ENCODE results near the gene MAP3K10. TPM values are rescaled to one million over a fixed set of nuclear protein-coding genes. Genes with fewer than 3 reads are reported as not detected.

MAP3K10 gene
- total RNA-seq, 4 donors from 2014 or later = 10.8 to 19.5 (median 11.9) TPM

DNA sequence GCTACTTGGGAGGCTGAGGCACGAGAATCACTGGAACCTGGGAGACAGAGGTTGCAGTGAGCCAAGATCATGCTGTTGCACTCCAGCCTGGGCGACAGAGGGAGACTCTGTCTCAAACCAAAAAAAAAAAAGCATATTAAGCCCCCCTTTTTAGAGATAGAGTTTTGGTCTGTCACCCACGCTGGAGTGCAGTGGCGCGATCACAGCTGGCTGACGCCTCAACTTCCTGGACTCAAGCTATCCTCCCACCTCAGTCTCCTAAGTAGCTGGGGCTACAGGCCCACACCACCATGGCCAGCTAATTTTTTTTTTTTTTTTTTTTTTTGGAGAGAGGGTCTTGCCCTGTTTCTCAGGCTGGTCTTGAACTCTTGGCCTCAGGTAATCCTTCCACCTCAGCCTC lies 34.2 kb upstream of the MAP3K10 start:
- H3K36me3 ChIP-seq = no peaks in the 10 kb centered on the region
- no peak overlapping the region for H3K27ac ChIP-seq
- no peak for DNase-seq
- no peaks in the 10 kb centered on the region for H3K27me3 ChIP-seq
- WGBS, 2 donors (ENCODE audit: low coverage in 1 of 2) = 72 to 80% methylated on average over 2 to 6 of the region's 6 CpGs
- intact Hi-C loops (cut with DNase I; ENCODE audit: low total_unique reads) = no loop called here
- in situ Hi-C loops (cut with MboI; ENCODE audit: low pct_ligation_motif_present in 1 of 4, low pct_unique_long_range_greater_than_20kb in 1 of 4, low sequenced_read_pairs in 3 of 4) = no loop called here
- no peak overlapping the region for H3K4me3 ChIP-seq
- no peaks in the 10 kb centered on the region for H3K9me3 ChIP-seq
- no peaks in the 10 kb centered on the region for H3K4me1 ChIP-seq
- no peak for TF ChIP-seq POLR2A (IDR thresholded peaks at IDR 0.05)
- TF ChIP-seq EP300 (IDR thresholded peaks at IDR 0.05; ENCODE audit: low read depth) = no peak
- TF ChIP-seq, protein P1, sequence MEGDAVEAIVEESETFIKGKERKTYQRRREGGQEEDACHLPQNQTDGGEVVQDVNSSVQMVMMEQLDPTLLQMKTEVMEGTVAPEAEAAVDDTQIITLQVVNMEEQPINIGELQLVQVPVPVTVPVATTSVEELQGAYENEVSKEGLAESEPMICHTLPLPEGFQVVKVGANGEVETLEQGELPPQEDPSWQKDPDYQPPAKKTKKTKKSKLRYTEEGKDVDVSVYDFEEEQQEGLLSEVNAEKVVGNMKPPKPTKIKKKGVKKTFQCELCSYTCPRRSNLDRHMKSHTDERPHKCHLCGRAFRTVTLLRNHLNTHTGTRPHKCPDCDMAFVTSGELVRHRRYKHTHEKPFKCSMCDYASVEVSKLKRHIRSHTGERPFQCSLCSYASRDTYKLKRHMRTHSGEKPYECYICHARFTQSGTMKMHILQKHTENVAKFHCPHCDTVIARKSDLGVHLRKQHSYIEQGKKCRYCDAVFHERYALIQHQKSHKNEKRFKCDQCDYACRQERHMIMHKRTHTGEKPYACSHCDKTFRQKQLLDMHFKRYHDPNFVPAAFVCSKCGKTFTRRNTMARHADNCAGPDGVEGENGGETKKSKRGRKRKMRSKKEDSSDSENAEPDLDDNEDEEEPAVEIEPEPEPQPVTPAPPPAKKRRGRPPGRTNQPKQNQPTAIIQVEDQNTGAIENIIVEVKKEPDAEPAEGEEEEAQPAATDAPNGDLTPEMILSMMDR (IDR thresholded peaks at IDR 0.05) = no peak
- TF ChIP-seq POLR2AphosphoS5 (IDR thresholded peaks at IDR 0.05) = no peak

DNA sequence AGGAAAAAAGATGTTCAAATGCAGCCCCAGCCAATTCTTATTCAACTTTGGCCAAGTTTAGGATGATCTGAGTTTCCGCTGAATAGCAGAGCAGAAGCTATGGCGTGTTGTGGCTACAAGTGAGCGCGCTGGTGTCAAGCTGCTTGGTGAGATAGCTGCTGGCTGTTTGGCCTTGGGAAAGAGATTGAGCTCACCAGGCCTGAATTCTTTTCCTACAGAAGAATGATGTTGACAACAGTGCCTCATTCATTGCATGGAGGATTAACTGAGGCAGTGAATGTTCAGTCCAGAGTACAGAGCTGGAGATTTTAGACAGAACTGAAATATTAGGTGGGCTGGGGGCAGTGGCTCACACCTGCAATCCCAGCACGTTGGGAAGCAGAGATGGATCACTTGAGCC lies 31.5 kb upstream of the MAP3K10 start:
- no peak overlapping the region for H3K4me3 ChIP-seq

DNA sequence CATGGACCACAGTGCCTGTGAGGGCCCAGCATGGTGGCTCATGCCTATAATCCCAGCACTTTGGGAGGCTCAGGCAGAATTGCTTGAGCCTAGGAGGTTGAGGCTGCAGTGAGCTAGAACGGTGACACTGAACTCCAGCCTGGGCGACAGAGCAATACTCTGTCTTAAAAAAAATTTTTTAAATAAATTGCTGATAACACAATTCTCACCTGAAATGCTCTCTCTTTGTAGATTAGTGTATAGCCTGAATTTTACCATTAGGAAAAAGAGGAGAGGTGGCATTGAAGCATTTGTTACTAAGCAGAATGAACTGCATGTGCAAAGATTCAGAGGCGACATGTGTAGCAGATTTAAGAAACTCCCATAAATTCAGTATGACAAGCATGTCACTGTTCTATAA lies 29.1 kb upstream of the MAP3K10 start:
- no peaks in the 10 kb centered on the region for H3K4me1 ChIP-seq
- H3K27me3 ChIP-seq = peaks cover 3% of the 10 kb centered on the region
- no peaks in the 10 kb centered on the region for H3K9me3 ChIP-seq
- H3K4me3 ChIP-seq = no peak overlapping the region
- H3K36me3 ChIP-seq = no peaks in the 10 kb centered on the region
- no peak for DNase-seq
- intact Hi-C loops (cut with DNase I; ENCODE audit: low total_unique reads) = no loop called here
- in situ Hi-C loops (cut with MboI; ENCODE audit: low pct_ligation_motif_present in 1 of 4, low pct_unique_long_range_greater_than_20kb in 1 of 4, low sequenced_read_pairs in 3 of 4) = no loop called here
- no peak overlapping the region for H3K27ac ChIP-seq
- 63 to 85% methylated on average over 3 of the region's 3 CpGs for WGBS, 2 donors (ENCODE audit: low coverage in 1 of 2)
- TF ChIP-seq EP300 (IDR thresholded peaks at IDR 0.05; ENCODE audit: low read depth) (no peak), POLR2A (IDR thresholded peaks at IDR 0.05) (no peak), POLR2AphosphoS5 (IDR thresholded peaks at IDR 0.05) (no peak)
- TF ChIP-seq, protein P1 (IDR thresholded peaks at IDR 0.05) = no peak

More for the DNA sequence above, 31.5 kb upstream of the MAP3K10 start:
- no peaks in the 10 kb centered on the region for H3K4me1 ChIP-seq
- no peaks in the 10 kb centered on the region for H3K27me3 ChIP-seq
- no peaks in the 10 kb centered on the region for H3K36me3 ChIP-seq
- no peaks in the 10 kb centered on the region for H3K9me3 ChIP-seq
- 89 to 100% methylated on average over 4 to 5 of the region's 5 CpGs for whole genome bisulfite sequencing, 2 donors (ENCODE audit: low coverage in 1 of 2)
- no peak overlapping the region for H3K27ac ChIP-seq
- intact Hi-C loops (cut with DNase I; ENCODE audit: low total_unique reads) = no loop called here
- TF ChIP-seq POLR2AphosphoS5 (IDR thresholded peaks at IDR 0.05) (no peak), EP300 (IDR thresholded peaks at IDR 0.05; ENCODE audit: low read depth) (no peak), POLR2A (IDR thresholded peaks at IDR 0.05) (no peak)
- TF ChIP-seq, protein P1 (IDR thresholded peaks at IDR 0.05) = no peak
- no peak for DNase-seq
- in situ Hi-C loops (cut with MboI; ENCODE audit: low pct_ligation_motif_present in 1 of 4, low pct_unique_long_range_greater_than_20kb in 1 of 4, low sequenced_read_pairs in 3 of 4) = no loop called here

DNA sequence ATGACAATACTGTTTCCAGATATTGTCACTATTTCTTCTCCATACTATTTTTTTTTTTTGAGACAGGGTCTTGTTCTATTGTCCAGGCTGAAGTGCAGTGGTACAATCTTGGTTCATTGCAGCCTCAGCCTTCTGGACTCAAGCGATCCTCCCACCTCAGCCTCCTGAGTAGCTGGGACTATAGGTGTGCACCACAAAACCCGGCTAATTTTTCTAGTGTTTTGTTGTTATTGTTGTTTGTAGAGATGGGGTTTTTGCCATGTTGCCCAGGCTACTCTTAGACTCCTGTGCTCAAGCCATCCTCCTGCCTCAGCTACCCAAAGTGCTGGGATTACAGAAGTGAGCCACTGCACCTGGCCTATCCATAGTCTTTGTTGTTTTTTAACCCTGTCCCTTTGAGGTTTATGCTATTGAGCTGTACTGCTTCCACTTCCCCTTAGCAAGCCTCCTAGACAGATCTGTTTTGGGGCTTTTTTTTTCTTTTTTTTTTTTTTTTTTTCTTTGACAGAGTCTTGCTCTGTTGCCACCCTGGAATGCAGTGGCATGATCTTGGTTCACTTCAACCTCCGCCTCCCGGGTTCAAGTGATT lies 27.6 kb upstream of the MAP3K10 start:
- H3K4me1 ChIP-seq = no peaks in the 10 kb centered on the region
- H3K9me3 ChIP-seq = no peaks in the 10 kb centered on the region
- no peak for DNase-seq
- TF ChIP-seq POLR2A (IDR thresholded peaks at IDR 0.05) = no peak
- no peak for TF ChIP-seq POLR2AphosphoS5 (IDR thresholded peaks at IDR 0.05)
- TF ChIP-seq EP300 (IDR thresholded peaks at IDR 0.05; ENCODE audit: low read depth) = no peak
- TF ChIP-seq, protein P1 (IDR thresholded peaks at IDR 0.05) = no peak
- H3K36me3 ChIP-seq = no peaks in the 10 kb centered on the region
- in situ Hi-C loops (cut with MboI; ENCODE audit: low pct_ligation_motif_present in 1 of 4, low pct_unique_long_range_greater_than_20kb in 1 of 4, low sequenced_read_pairs in 3 of 4) = no loop called here
- WGBS, 2 donors (ENCODE audit: low coverage in 1 of 2) = 84% methylated on average over 4 of the region's 4 CpGs; no CpG with 5 or more reads in 1 of the 2 donors
- H3K4me3 ChIP-seq = no peak overlapping the region
- H3K27me3 ChIP-seq = peaks cover 7% of the 10 kb centered on the region
- intact Hi-C loops (cut with DNase I; ENCODE audit: low total_unique reads) = no loop called here
- H3K27ac ChIP-seq = no peak overlapping the region
